Gastroesophageal sphincter (tissue), 4 donors: Measurements from ENCODE around the gene POU1F1. TPM values are rescaled to one million over a fixed set of nuclear protein-coding genes. Genes with fewer than 3 reads are reported as not detected.
A peak's percentile ranks its signal among the peaks of the same experiment; 100 is the strongest.

Experiments used
- ATAC-seq: fragments of 150-250 bp; one replicate; pipeline ENCODE4 v1.9.1; 2016; ENCODE audit warnings: mild to moderate bottlenecking, moderate library complexity
- H3K27ac ChIP-seq, 4 donors: fragments of 200-600 bp; sonication (generic) in 3 of 4; 1 replicate in 3 of 4; 2 replicates in 1 of 4; pipeline ENCODE4 v1.5.1; 2016 to 2019
- H3K27me3 ChIP-seq: fragments of 200-600 bp; sonication (generic); one replicate; pipeline ENCODE4 v1.5.1; 2019
- H3K36me3 ChIP-seq, 2 donors: fragments of 200-600 bp; sonication (generic); one replicate each; pipeline ENCODE4 v1.5.1; 2019; ENCODE audit warnings: control low read depth in 1 of 2
- H3K4me1 ChIP-seq, 3 donors: fragments of 200-600 bp; sonication (generic); 1 replicate in 2 of 3; 2 replicates in 1 of 3; pipeline ENCODE4 v1.5.1; 2016 to 2019; ENCODE audit warnings: control low read depth in 2 of 3
- H3K4me3 ChIP-seq, 2 donors: fragments of 200-600 bp; sonication (generic); one replicate each; pipeline ENCODE4 v1.5.1; 2019; ENCODE audit warnings: mild to moderate bottlenecking in 1 of 2, moderate library complexity in 1 of 2
- H3K9me3 ChIP-seq, 3 donors: fragments of 200-600 bp; sonication (generic); one replicate each; pipeline ENCODE4 v1.5.1; 2017 to 2019; ENCODE audit warnings: control low read depth in 2 of 3
- EP300 ChIP-seq: sonication (generic); formaldehyde crosslinking; IDR thresholded peaks from one replicate; pipeline ENCODE4 v1.6.1; 2017; ENCODE audit warnings: antibody characterized with exemption, mild to moderate bottlenecking
- POLR2A ChIP-seq, 2 donors: fragments of 450-650 bp; IDR thresholded peaks; one replicate each; pipeline ENCODE4 v1.6.1; 2017; ENCODE audit warnings: antibody characterized with exemption in 2 of 2, mild to moderate bottlenecking in 2 of 2, moderate library complexity in 1 of 2
- POLR2AphosphoS5 ChIP-seq: sonication (generic); formaldehyde crosslinking; IDR thresholded peaks from one replicate; pipeline ENCODE4 v1.6.1; 2017; ENCODE audit warnings: antibody characterized with exemption
- WGBS, 2 donors: methylation state at CpG; one replicate each; pipeline ENCODE4 v1.1.5; 2018; ENCODE audit warnings: low coverage in 1 of 2; 5-methylcytosine and 5-hydroxymethylcytosine counted together
- total RNA-seq, 4 donors: library from RNA; depleted of rRNA; stranded (reverse); fragments of >200 nt; gene quantifications; one replicate each; pipeline ENCODE4 v1.1.0, GENCODE V29; 2016
- TF ChIP-seq, protein P1 (sequence below), 4 experiments: fragments of 200-600 bp in 2 of 4; fragments of 450-650 bp in 2 of 4; sonication (generic) in 1 of 4; IDR thresholded peaks; one replicate each; pipeline ENCODE4 v1.5.1; 2017 to 2019; ENCODE audit warnings: antibody characterized with exemption in 4 of 4, mild to moderate bottlenecking in 2 of 4, moderate library complexity in 2 of 4

The POU1F1 gene
- total RNA-seq, 4 donors from 2014 or later = not detected

DNA sequence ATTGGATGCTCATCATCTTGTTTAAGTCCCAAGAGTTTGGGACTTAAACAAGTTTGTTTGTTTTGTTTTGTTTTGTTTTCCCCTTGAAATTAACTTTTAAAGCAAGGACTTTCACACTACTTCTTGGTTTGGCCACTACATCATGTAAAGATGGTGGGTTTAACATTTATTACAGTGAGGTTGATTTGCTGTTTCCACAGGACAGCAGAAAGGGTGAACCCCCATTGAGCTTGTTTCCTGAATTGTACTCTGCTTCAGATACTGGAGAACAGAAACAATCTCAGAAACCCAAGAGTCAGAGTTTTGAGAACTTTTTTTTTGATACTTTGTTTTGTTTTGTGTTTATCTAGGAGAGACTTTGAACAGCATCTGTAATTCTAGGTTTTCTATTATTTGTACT is 6.7 kb downstream of the POU1F1 start:
- ATAC-seq = no peak
- no peaks in the 10 kb centered on the region for H3K9me3 ChIP-seq
- no peaks in the 10 kb centered on the region for H3K4me1 ChIP-seq
- H3K27me3 ChIP-seq = no peaks in the 10 kb centered on the region
- H3K4me3 ChIP-seq = no peak overlapping the region
- no peak for TF ChIP-seq POLR2A (IDR thresholded peaks at IDR 0.05)
- TF ChIP-seq EP300 = no peak
- TF ChIP-seq POLR2AphosphoS5 = no peak
- TF ChIP-seq, protein P1, sequence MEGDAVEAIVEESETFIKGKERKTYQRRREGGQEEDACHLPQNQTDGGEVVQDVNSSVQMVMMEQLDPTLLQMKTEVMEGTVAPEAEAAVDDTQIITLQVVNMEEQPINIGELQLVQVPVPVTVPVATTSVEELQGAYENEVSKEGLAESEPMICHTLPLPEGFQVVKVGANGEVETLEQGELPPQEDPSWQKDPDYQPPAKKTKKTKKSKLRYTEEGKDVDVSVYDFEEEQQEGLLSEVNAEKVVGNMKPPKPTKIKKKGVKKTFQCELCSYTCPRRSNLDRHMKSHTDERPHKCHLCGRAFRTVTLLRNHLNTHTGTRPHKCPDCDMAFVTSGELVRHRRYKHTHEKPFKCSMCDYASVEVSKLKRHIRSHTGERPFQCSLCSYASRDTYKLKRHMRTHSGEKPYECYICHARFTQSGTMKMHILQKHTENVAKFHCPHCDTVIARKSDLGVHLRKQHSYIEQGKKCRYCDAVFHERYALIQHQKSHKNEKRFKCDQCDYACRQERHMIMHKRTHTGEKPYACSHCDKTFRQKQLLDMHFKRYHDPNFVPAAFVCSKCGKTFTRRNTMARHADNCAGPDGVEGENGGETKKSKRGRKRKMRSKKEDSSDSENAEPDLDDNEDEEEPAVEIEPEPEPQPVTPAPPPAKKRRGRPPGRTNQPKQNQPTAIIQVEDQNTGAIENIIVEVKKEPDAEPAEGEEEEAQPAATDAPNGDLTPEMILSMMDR (IDR thresholded peaks at IDR 0.05) = no peak
- H3K36me3 ChIP-seq = no peaks in the 10 kb centered on the region
- no peak overlapping the region for H3K27ac ChIP-seq

DNA sequence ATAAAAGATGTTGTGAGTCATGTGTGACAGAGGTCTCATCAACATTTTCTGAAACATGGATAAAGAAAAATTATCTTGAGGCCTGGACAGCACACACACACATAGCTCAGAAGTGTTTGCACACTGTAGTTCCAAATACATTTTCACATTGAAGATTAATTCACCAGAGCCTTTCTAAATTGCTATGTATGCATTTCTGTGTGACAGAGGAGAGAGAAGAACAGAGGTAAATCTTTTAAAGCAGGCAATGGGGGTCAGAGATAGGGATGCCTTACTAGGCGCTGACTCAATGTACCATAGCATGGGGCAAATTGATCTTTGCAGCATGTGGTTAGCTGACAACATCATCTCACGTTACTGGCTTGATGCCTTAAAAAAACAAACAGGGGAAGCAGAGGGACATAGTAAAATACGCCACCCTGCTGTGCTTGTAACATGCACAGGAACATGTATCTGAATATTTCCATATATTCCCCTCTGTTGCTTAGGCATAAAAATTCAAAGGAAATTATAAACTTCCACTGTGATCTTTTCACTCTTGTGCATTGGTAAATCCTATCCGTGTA is 7.7 kb downstream of the POU1F1 start:
- Histone ChIP-seq H3K36me3 (no peaks in the 10 kb centered on the region), H3K4me1 (no peaks in the 10 kb centered on the region), H3K9me3 (no peaks in the 10 kb centered on the region), H3K4me3 (no peak overlapping the region), H3K27ac (no peak overlapping the region), H3K27me3 (no peaks in the 10 kb centered on the region)
- WGBS, 2 donors = 69 to 77% methylated on average over 3 to 4 of the region's 4 CpGs
- no peak for TF ChIP-seq POLR2A (IDR thresholded peaks at IDR 0.05)
- TF ChIP-seq, protein P1 (IDR thresholded peaks at IDR 0.05) = no peak
- TF ChIP-seq POLR2AphosphoS5 = no peak
- no peak for TF ChIP-seq EP300
- no peak for ATAC-seq

DNA sequence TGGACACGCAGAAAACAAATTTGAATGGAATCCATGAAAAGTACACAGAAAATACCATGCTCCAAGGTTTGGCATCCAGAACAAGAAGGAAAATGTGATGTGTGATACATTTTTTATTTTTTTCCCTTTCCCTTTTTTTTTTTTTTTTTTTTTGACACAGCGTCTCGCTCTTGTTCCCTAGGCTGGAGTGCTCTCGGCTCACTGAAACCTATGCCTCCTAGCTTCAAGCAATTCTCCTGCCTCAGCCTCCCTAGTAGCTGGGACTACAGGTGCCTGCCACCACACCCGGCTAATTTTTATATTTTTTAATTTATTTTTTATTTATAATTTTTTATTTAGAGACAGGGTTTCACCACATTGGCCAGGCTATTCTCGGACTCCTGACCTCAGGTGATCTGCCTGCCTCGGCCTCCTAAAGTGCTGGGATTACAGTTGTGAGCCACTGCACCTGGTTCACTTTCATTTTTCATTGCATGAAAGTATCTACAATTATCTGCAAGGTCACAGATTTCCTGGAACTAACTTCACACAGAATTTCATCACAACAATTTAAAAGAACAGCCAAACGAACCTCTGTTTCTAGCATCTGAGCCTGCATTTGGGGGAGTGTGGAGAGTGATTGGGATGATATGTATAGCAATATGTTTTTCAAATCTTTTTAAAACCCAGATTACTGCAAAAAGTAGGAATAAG is 8.3 kb downstream of the POU1F1 start:
- TF ChIP-seq POLR2AphosphoS5 (no peak), POLR2A (IDR thresholded peaks at IDR 0.05) (no peak), EP300 (no peak)
- TF ChIP-seq, protein P1 (IDR thresholded peaks at IDR 0.05) = no peak
- ATAC-seq = no peak
- Histone ChIP-seq H3K9me3 (no peaks in the 10 kb centered on the region), H3K36me3 (no peaks in the 10 kb centered on the region), H3K27me3 (no peaks in the 10 kb centered on the region), H3K27ac (no peak overlapping the region), H3K4me3 (no peak overlapping the region), H3K4me1 (no peaks in the 10 kb centered on the region)
- 53 to 88% methylated on average over 5 to 7 of the region's 8 CpGs for WGBS, 2 donors

DNA sequence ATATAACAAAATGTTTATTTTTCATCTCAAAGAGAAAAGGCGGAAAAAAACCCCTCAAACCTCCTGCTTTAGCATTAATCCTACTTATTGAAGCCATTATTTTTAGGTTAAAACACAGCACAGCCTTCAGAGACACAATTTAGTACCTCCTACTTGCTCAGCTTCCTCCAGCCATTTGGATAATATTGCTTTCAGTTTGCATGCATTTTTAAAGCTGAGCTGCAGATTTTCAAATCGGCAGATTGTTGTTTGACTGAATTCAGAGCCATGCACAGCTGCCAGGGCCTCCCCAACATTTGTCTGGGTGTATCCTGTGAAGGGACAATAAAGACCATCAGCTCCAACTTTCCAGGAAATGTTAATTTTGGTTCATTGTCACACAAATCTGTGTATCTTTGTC is 14.5 kb downstream of the POU1F1 start:
- H3K27me3 ChIP-seq = no peaks in the 10 kb centered on the region
- TF ChIP-seq POLR2A (IDR thresholded peaks at IDR 0.05) (no peak), POLR2AphosphoS5 (no peak), EP300 (no peak)
- TF ChIP-seq, protein P1 (IDR thresholded peaks at IDR 0.05) = no peak
- H3K4me3 ChIP-seq = no peak overlapping the region
- 52 to 100% methylated on average over 1 to 2 of the region's 2 CpGs for WGBS, 2 donors
- ATAC-seq = no peak
- no peaks in the 10 kb centered on the region for H3K4me1 ChIP-seq
- peaks cover 0 to under 1% of the 10 kb centered on the region in 2 donors for H3K36me3 ChIP-seq
- no peaks in the 10 kb centered on the region for H3K9me3 ChIP-seq
- no peak overlapping the region for H3K27ac ChIP-seq

DNA sequence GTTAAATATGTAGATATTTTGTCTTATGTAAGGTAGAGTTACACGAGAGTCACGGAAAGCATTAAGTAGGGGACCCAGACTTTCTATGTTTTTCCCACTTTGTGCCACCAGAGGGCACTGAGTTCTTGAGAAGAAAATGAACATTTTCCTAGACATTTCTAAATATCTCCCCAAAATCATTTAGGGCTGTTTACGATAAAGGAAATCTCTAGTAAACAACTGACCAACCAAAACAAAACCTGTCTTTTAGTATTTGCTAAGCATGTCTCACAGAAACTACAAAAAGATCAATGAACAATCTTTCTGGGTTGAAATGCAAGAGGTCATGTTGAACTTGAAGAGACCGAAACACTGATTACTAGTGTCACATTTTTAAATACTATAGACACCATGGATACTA is 16.1 kb downstream of the POU1F1 start:
- no peak overlapping the region for H3K27ac ChIP-seq
- ATAC-seq = no peak
- no peak overlapping the region for H3K4me3 ChIP-seq
- no peaks in the 10 kb centered on the region for H3K4me1 ChIP-seq
- no peaks in the 10 kb centered on the region for H3K27me3 ChIP-seq
- no peaks in the 10 kb centered on the region for H3K9me3 ChIP-seq
- TF ChIP-seq POLR2AphosphoS5 = no peak
- TF ChIP-seq, protein P1 (IDR thresholded peaks at IDR 0.05) = peak; percentile 39 to 54 (median 46)
- TF ChIP-seq EP300 = no peak
- 36 to 43% methylated on average over 4 of the region's 4 CpGs for WGBS, 2 donors
- H3K36me3 ChIP-seq = peaks cover 0 to 16% of the 10 kb centered on the region in 2 donors
